Tibial nerve (tissue), 4 donors: ENCODE measurements around the gene PSPN.

ENCODE experiments used
- EP300 ChIP-seq, 2 donors: sonication (generic); formaldehyde crosslinking; IDR thresholded peaks; one replicate each; pipeline ENCODE4 v1.6.1; 2017; ENCODE audit warnings: antibody characterized with exemption in 2 of 2, mild to moderate bottlenecking in 1 of 2
- POLR2A ChIP-seq, 2 donors: fragments of 450-650 bp; IDR thresholded peaks; one replicate each; pipeline ENCODE4 v1.6.1; 2017; ENCODE audit warnings: antibody characterized with exemption in 2 of 2, mild to moderate bottlenecking in 2 of 2, moderate library complexity in 2 of 2
- TF ChIP-seq, protein P1 (sequence below), 5 experiments: fragments of 200-600 bp in 3 of 5; fragments of 450-650 bp in 2 of 5; sonication (generic) in 3 of 5; IDR thresholded peaks; one replicate each; pipeline ENCODE4 v1.5.1; 2016 to 2019; ENCODE audit warnings: antibody characterized with exemption in 5 of 5, mild to moderate bottlenecking in 3 of 5, moderate library complexity in 2 of 5

DNA sequence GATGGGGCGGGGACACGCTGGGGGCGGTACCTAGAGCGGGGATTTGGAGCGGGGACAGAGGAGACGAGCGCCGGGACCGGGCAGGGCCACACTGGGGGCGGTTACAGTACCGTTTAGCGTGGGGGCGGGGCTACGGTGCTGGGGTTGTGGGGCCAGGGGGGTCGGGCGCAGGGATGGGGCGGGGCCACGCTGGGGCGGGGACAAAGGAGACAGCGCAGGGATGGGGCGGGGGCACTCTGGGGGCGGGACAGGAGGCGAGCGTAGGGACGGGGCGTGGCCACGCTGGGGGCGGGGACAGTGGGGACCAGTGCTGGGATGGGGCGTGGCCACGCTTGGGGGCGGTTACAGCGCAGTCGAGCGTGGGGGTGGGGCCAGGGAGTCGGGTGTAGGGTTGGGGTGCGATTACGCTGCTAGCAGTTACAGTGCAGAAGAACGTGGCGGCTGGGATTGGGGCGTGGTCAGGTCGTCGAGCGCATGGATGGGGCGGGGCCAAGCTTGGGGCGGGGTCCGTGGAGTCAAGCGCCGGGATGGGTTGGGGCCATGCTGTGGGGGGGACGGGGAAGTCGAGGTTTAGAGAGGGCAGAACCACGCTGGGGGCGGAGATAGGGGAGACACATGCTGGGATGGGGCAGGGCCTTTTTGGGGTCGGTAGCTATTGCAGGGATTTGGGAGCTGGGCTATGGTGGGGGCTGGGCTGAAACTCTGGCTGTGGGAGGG is 2.5 kb downstream of the PSPN start:
- TF ChIP-seq, protein P1, sequence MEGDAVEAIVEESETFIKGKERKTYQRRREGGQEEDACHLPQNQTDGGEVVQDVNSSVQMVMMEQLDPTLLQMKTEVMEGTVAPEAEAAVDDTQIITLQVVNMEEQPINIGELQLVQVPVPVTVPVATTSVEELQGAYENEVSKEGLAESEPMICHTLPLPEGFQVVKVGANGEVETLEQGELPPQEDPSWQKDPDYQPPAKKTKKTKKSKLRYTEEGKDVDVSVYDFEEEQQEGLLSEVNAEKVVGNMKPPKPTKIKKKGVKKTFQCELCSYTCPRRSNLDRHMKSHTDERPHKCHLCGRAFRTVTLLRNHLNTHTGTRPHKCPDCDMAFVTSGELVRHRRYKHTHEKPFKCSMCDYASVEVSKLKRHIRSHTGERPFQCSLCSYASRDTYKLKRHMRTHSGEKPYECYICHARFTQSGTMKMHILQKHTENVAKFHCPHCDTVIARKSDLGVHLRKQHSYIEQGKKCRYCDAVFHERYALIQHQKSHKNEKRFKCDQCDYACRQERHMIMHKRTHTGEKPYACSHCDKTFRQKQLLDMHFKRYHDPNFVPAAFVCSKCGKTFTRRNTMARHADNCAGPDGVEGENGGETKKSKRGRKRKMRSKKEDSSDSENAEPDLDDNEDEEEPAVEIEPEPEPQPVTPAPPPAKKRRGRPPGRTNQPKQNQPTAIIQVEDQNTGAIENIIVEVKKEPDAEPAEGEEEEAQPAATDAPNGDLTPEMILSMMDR (IDR thresholded peaks at IDR 0.05), result no peak
- no peak for TF ChIP-seq EP300 (IDR thresholded peaks at IDR 0.05)
- no peak for TF ChIP-seq POLR2A (IDR thresholded peaks at IDR 0.05)
